ENCODE measurements around the gene BICDL2.
"Not testable (repeated sequence)": the region's sequence is repeated elsewhere in the genome, so short reads cannot be mapped to it uniquely, and the experiment has no call there.

Gene BICDL2

DNA sequence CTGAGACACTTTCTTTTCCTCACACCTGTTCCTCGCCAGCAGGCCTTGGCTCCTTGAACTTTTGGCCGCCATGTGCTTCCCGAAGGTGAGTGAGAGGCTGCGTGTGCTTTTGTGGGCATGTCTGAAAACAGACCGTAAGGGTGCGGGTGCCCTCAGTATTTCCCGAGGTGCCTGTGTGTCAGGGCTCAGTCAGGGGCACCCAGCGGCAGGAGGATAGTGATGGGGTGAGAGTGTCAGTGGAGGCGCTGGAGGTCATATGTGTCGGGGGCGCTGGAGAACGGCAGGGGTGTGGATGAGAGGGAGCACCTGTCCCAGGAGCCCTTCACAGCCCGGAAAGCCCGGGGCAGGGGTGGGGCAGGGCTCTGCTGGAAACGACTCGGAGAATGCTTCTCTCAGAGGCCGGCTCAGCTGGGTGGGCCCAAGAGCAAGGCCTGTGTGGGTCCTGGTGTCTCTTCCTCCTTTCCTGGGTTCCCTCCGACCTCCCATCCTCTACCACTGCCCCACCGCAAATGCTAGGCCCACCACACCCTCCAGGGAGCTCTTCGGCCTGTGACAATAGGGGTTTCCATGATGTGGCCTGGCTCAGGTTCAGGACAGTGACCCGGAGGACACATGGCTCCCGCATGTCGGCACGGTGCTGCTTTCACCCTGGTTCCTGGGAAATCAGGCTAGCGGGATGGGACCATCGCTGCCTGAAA lies 29.1 kb upstream of the BICDL2 start:
- in situ Hi-C loops (cut with HindIII; ENCODE audit: low sequenced_read_pairs), result no loop called here

GRCh38 chr16:3065069-3065741 lies 28.5 kb upstream of the BICDL2 start, which contains the start of gene IL32:
Gene IL32, plus strand, starts transcription at chr16:3065640. Its CDS starts 172 bp downstream, at chr16:3065812.
- in situ Hi-C loops (cut with HindIII; ENCODE audit: low sequenced_read_pairs), result no loop called here

GRCh38 chr16:3063625-3064386 lies 27.1 kb upstream of the BICDL2 start:
- in situ Hi-C loops (cut with HindIII; ENCODE audit: low sequenced_read_pairs), result no loop called here

- in situ Hi-C loops (cut with HindIII; ENCODE audit: low sequenced_read_pairs), result no loop called here
Measured at GRCh38 chr16:3062553-3062952, 25.8 kb upstream of the BICDL2 start.

GRCh38 chr16:3060339-3061127 lies 23.8 kb upstream of the BICDL2 start:
- in situ Hi-C loops (cut with HindIII; ENCODE audit: low sequenced_read_pairs), result no loop called here

DNA sequence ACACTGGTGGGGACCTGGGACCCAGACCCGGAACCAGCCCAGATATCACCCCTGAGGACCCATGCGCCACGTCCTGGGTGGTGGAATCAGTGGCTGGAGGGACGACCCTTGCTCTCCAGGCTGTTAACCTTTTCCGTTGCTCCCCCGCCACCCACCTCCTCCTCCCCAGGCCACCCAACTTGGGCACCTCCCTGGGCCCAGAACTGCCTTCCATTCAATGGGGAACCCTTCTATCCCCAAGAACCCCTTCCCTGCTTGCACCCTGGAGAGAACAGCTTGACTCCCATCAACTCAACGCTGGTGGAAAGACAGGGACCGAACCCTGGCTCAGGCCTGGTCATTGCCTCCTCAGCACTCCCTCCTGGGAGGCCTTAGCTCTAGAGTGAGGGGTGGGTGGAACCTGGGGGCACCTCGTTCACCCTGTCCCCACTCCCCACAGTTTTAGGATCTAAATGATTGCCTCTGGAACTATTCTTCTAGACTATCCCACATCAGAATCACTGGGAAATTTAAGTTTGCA lies 23.0 kb upstream of the BICDL2 start:
- in situ Hi-C loops (cut with HindIII; ENCODE audit: low sequenced_read_pairs), result no loop called here

- in situ Hi-C loops (cut with HindIII; ENCODE audit: low sequenced_read_pairs), result no loop called here
Measured at GRCh38 chr16:3059041-3059722, 22.4 kb upstream of the BICDL2 start.

DNA sequence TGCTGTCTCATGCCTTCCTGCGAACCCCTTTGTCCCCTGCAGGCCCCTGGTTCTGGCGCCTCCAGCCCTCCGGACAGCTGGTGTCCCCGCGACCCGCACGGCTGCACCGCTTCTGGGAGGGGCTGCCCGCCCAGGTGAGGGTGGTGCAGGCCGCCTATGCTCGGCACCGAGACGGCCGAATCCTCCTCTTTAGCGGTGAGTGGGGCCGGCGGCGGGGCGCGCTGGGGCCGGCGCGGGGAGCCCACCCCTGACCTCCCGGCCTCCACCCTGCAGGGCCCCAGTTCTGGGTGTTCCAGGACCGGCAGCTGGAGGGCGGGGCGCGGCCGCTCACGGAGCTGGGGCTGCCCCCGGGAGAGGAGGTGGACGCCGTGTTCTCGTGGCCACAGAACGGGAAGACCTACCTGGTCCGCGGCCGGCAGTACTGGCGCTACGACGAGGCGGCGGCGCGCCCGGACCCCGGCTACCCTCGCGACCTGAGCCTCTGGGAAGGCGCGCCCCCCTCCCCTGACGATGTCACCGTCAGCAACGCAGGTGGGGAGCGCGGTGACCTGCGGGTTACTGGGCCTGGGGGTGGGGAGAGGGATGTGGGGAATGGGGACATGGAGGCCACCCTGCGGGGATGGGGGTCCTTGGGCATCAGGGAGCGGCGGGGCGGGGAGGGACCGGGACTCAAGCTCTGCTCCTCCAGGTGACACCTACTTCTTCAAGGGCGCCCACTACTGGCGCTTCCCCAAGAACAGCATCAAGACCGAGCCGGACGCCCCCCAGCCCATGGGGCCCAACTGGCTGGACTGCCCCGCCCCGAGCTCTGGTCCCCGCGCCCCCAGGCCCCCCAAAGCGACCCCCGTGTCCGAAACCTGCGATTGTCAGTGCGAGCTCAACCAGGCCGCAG lies 21.6 kb upstream of the BICDL2 start:
- in situ Hi-C loops (cut with HindIII; ENCODE audit: low sequenced_read_pairs), result no loop called here

GRCh38 chr16:3057181-3058138 lies 20.7 kb upstream of the BICDL2 start:
- in situ Hi-C loops (cut with HindIII; ENCODE audit: low sequenced_read_pairs), result no loop called here

DNA sequence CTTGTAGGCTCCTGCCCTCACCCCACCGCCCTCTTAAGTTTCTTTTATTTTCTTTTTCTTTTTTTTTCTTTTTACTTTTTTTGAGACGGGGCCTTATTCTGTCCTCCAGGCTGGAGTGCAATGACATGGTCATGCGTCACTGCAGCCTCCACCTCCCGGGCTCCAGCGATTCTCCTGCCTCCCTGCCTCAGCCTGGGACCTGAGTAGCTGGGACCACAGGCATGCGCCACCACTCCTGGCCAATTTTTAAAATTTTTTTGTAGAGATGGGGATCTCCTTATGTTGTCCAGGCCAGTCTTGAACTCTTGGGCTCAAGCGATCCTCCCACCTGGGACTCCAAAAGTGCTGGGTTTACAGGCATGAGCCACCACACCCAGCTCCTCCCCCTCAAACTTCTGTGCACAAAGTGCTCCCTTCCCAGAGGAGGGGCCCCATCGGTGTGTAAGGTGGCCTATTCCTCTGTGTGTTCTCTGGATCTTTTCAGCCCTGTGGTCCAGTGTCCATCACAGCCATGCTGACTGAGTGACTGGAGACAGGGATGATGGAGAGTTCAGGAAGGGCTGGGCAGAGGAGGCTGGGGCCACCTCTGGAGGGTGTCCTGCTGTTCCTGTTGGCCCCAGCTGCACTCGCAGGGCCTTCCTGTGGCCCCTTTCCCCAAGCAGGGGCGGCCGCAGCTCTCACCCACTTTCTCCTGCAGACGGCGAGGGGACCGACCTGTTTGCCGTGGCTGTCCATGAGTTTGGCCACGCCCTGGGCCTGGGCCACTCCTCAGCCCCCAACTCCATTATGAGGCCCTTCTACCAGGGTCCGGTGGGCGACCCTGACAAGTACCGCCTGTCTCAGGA lies 19.8 kb upstream of the BICDL2 start:
- in situ Hi-C loops (cut with HindIII; ENCODE audit: low sequenced_read_pairs), result no loop called here

DNA sequence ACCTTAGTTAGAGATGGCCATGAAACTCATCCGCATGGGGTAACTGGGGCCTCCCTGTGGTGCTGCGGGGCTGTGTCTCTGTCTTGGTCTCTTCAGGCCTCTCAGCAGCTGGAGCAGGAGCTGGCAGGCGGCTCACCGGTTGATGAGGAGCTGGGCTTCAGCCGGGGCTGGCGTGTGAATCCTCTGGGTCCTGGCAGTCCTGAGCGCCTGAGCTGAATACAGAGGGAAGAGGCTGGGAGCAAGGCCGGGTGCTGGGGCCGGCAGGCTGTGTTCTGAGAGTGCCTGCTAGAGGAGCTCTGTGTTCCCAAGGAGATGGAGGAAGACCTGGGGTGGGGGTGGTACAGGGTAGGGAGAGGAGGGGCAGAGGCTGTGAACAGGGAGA lies 19.0 kb upstream of the BICDL2 start:
- in situ Hi-C loops (cut with HindIII; ENCODE audit: low sequenced_read_pairs), result not testable (repeated sequence)

GRCh38 chr16:3054965-3055733 lies 18.4 kb upstream of the BICDL2 start:
- in situ Hi-C loops (cut with HindIII; ENCODE audit: low sequenced_read_pairs), result no loop called here

DNA sequence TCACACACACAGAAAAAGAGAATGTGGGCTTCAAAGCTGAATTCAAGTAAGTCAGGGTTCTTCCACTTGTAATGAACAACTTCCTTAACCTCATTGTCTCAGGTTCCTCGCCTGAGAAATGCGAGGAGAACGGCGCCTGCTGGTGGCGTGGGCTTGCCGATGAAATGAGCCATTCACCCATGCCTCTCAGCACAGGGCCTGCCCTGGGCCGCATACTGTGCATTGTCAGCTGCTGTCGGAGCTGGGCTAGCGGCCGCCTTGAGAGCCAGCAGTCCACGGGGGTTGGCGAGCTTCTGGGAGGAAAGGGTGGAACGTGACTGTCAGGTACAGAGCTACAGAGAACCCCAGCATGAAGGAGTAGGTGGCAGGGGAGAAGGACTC lies 16.6 kb upstream of the BICDL2 start:
- in situ Hi-C loops (cut with HindIII; ENCODE audit: low sequenced_read_pairs), result not testable (repeated sequence)

DNA sequence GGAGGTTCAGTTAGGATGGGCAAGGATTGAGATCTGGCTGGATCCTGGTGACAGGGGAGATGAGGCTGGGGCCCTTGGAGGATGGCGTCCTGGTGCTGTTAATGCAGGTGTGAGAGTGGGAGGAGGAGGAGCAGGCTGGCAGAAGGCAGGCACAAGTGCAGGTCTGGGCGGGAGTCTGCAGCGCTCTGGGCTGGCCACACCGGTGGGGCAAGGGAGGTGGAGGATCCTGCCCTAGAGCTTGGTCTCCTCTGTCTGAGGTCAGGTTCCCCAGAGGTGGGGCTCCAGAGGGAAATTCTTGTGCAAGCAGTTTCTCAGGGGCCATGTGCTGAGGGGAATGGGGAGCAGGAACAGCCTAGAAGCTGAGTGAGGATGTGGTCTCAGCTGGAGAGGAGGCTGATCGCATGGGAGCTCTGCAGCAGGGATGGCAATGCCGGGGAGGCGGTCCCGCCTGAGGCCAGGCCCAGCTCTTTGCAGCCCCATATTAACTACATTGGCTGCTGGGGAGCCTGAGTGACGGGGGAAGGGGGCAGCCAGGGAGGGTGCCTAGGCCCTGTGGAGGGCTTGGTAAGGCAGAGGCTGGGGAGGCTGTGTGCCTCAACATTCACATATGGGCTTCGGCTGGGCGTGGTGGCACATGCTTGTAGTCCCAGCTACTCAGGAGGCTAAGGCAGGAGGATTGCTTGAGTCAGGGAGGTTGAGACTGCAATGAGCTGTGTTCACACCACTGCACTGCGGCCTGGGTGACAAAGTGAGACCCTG lies 16.0 kb upstream of the BICDL2 start:
- in situ Hi-C loops (cut with HindIII; ENCODE audit: low sequenced_read_pairs), result not testable (repeated sequence)

- in situ Hi-C loops (cut with HindIII; ENCODE audit: low sequenced_read_pairs), result no loop called here
Measured at GRCh38 chr16:3051494-3051893, 14.8 kb upstream of the BICDL2 start.

DNA sequence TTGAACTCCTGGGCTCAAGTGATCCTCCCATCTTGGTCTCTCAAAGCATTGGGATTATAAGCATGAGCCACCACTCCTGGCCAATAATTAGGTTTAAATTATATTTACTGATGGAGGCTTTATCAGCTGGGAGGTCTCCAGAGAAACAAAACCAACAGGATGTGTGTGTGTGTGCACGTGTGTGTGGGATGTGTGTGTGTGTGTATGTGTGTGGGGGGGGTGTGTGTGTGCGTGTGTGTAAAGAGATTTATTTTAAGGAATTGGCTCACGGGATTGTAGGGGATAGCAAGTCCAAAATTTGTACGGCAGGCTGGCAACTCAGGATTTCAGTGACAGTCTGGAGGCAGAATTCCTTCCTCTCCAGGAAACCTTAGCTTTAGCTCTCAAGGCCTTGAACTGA lies 14.3 kb upstream of the BICDL2 start:
- in situ Hi-C loops (cut with HindIII; ENCODE audit: low sequenced_read_pairs), result no loop called here
